ENCODE measurements around the gene KCNH1. TPM values are rescaled to one million over a fixed set of nuclear protein-coding genes. Genes with fewer than 3 reads are reported as not detected.

The KCNH1 gene
- total and polyA plus RNA-seq, 2 experiments from 2014 or later: 0.28 TPM; not detected in 1

DNA sequence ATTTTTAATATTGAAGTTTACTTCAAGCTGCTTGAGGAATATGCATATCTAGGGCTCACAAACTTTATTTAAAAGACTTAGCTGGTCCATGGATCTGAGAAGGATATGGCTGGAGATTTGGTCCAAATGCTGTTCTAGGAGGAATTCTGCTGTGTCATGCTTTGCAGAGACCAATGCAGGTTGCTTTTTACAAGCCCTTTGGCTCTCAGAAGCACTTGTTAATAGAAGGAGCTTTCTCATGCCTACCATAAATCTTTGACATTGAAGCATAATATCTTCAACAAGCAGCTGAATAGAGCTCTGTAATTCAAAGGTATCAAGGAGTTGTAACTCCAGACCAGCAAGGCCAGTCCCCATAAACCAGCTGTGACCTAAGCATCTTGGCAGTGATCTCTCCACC, 506.2 kb downstream of the KCNH1 start:
- H3K9me3 Mint-ChIP-seq: no peaks in the 10 kb centered on the region
- DNase-seq (ENCODE audit: low spot score) (no peak), ATAC-seq (no peak)
- no peak overlapping the region for H3K4me2 ChIP-seq
- peaks cover 3% of the 10 kb centered on the region; the same call in 1 of the 2 replicates for H3K9me2 ChIP-seq (ENCODE audit: insufficient read depth)
- peaks cover 5% of the 10 kb centered on the region for H3K27me3 Mint-ChIP-seq (ENCODE audit: insufficient read depth, low read depth, poor library complexity)
- H3K27ac Mint-ChIP-seq: 0 out of 2 replicates have a peak overlapping the region, but pooled peaks have one; percentile 60
- no peaks in the 10 kb centered on the region; the same call in 2 of the 3 replicates for H3K4me1 Mint-ChIP-seq
- H3K36me3 ChIP-seq (ENCODE audit: insufficient read depth): no peaks in the 10 kb centered on the region
- H3K27me3 ChIP-seq (ENCODE audit: insufficient read depth): no peaks in the 10 kb centered on the region
- H3K4me1 ChIP-seq (ENCODE audit: insufficient read depth): no peaks in the 10 kb centered on the region
- no peak overlapping the region for H3K4me3 Mint-ChIP-seq
- H3K36me3 Mint-ChIP-seq (ENCODE audit: low read depth): no peaks in the 10 kb centered on the region
- H3K79me2 ChIP-seq (replicated peaks; ENCODE audit: insufficient read depth): no peaks in the 10 kb centered on the region
- H3F3A ChIP-seq (replicated peaks; ENCODE audit: low read depth): no peaks in the 10 kb centered on the region
- H3K4me3 ChIP-seq: no peak overlapping the region
- no peak overlapping the region for H3K27ac ChIP-seq (ENCODE audit: low read depth)
- H4K20me1 ChIP-seq (replicated peaks; ENCODE audit: insufficient read depth): no peaks in the 10 kb centered on the region
- TF ChIP-seq NANOG (IDR thresholded peaks at IDR 0.05; ENCODE audit: borderline replicate concordance) (no peak), POLR2AphosphoS5 (IDR thresholded peaks at IDR 0.05; ENCODE audit: low read depth) (no peak), REST (IDR thresholded peaks at IDR 0.05; ENCODE audit: unreplicated experiment) (no peak), JUNB (IDR thresholded peaks at IDR 0.05; ENCODE audit: unreplicated experiment) (no peak), ETS1 (IDR thresholded peaks at IDR 0.05) (no peak)
- H2AFZ ChIP-seq: no peak overlapping the region

Other genes with a start within 250 kb of the KCNH1 start
- gene RCOR3, start 125.2 kb upstream of the KCNH1 start, total RNA-seq (2014; rRNA removed; shearing (Covaris generic)): 26.2 and 30.5 TPM in 2 replicates
- 15.3 and 19.4 TPM in 2 replicates for gene RCOR3, start 125.2 kb upstream of the KCNH1 start, polyA plus RNA-seq (2016; fragmentation: Nextera tagmentation; extraction: Ambion mirVana)
- 17.8 and 18.9 TPM in 2 replicates for gene TRAF5, start 192.7 kb upstream of the KCNH1 start, total RNA-seq (2014; rRNA removed; shearing (Covaris generic))
- 7.4 and 9.2 TPM in 2 replicates for gene TRAF5, start 192.7 kb upstream of the KCNH1 start, polyA plus RNA-seq (2016; fragmentation: Nextera tagmentation; extraction: Ambion mirVana)

Measured in GM23338 (cell line).